B cell (primary cell): Measurements from ENCODE around the gene DBP. TPM values are rescaled to one million over a fixed set of nuclear protein-coding genes. Genes with fewer than 3 reads are reported as not detected.

Experiments
- ATAC-seq: fragments of 200-7000 bp; cut with Tn5 transposase; one replicate; pipeline ENCODE4 v1.10.0; 2021; ENCODE audit warnings: low read depth, mild to moderate bottlenecking, moderate number of reproducible peaks, moderate library complexity
- CTCF ChIA-PET: fragments of 350-600 bp; sonication (Branson Sonifier 250); formaldehyde crosslinking; loops from one replicate; lab custom pipeline; 2021; ENCODE audit warnings: antibody characterized with exemption, inconsistent platforms; lab: Charles Lee
- POLR2A ChIA-PET: fragments of 350-600 bp; sonication (Branson Sonifier 250); formaldehyde crosslinking; loops from one replicate; lab custom pipeline; 2021; ENCODE audit warnings: antibody characterized with exemption; lab: Charles Lee
- DNase-seq: peaks from one replicate; pipeline ENCODE4 v3.0.0; 2013
- H2AFZ ChIP-seq: 2 replicates; pipeline ENCODE4 v1.6.1; 2012; ENCODE audit warnings: mild to moderate bottlenecking, low read depth, low read length; ENCODE audit not compliant: insufficient read depth, poor library complexity, severe bottlenecking
- H3K27ac ChIP-seq, 2 donors: 1 replicate in 1 of 2; 2 replicates in 1 of 2; pipeline ENCODE4 v1.5.1; 2012 to 2013; ENCODE audit warnings: low read length in 2 of 2, mild to moderate bottlenecking in 2 of 2, moderate library complexity in 1 of 2
- H3K27me3 ChIP-seq, 4 experiments: fragments of 200-600 bp in 1 of 4; sonication (generic) in 1 of 4; replicated peaks in 1 of 4; 1 replicate in 2 of 4; 2 replicates in 2 of 4; pipeline versions ENCODE4 v1.6.1 to v1.7.0; 2013 to 2016; ENCODE audit warnings: low read length in 3 of 4, mild to moderate bottlenecking in 2 of 4, mixed read lengths in 1 of 4, moderate library complexity in 1 of 4; ENCODE audit not compliant: insufficient read depth in 4 of 4, control insufficient read depth in 3 of 4; ENCODE audit errors: control extremely low read depth in 1 of 4
- H3K36me3 ChIP-seq, 2 experiments: replicated peaks in 1 of 2; 1 replicate in 1 of 2; 2 replicates in 1 of 2; pipeline versions ENCODE4 v1.6.1 to v1.7.1; 2013; ENCODE audit warnings: low read length in 1 of 2; ENCODE audit not compliant: insufficient read depth in 2 of 2, control insufficient read depth in 1 of 2; ENCODE audit errors: control extremely low read depth in 1 of 2, extremely low read depth in 1 of 2
- H3K4me1 ChIP-seq, 2 donors: fragments of 200-600 bp in 1 of 2; sonication (generic) in 1 of 2; 1 replicate in 1 of 2; 2 replicates in 1 of 2; pipeline versions ENCODE4 v1.5.1 to v1.6.1; 2013 to 2017; ENCODE audit warnings: low read length in 2 of 2; ENCODE audit not compliant: control insufficient read depth in 2 of 2, insufficient read depth in 2 of 2
- H3K4me2 ChIP-seq: replicated peaks from 2 replicates; pipeline ENCODE3; 2012; ENCODE audit warnings: mild to moderate bottlenecking, low read depth, low read length; ENCODE audit not compliant: poor library complexity, severe bottlenecking
- H3K4me3 ChIP-seq, 5 experiments: fragments of 200-600 bp in 1 of 5; sonication (generic) in 1 of 5; 1 replicate in 3 of 5; 2 replicates in 2 of 5; pipeline versions ENCODE4 v1.5.1 to v1.7.0; 2011 to 2016; ENCODE audit warnings: low read length in 4 of 5, mild to moderate bottlenecking in 4 of 5, low read depth in 2 of 5, control low read depth in 1 of 5, moderate library complexity in 1 of 5; ENCODE audit not compliant: insufficient read depth in 1 of 5; ENCODE audit errors: control extremely low read depth in 1 of 5, extremely low read depth in 1 of 5
- H3K79me2 ChIP-seq: fragments of 200-600 bp; sonication (generic); one replicate; pipeline ENCODE4 v1.6.0; 2016; ENCODE audit warnings: low read length; ENCODE audit not compliant: control insufficient read depth, insufficient read depth
- H3K9ac ChIP-seq: fragments of 200-600 bp; sonication (generic); 2 replicates; pipeline ENCODE4 v1.6.1; 2017; ENCODE audit warnings: mild to moderate bottlenecking, low read length, moderate library complexity
- H3K9me3 ChIP-seq, 3 donors: one replicate each; pipeline versions ENCODE4 v1.6.1 to v1.7.1; 2013; ENCODE audit warnings: low read length in 2 of 3; ENCODE audit not compliant: control insufficient read depth in 2 of 3, insufficient read depth in 1 of 3; ENCODE audit errors: control extremely low read depth in 1 of 3
- H4K20me1 ChIP-seq: 2 replicates; pipeline ENCODE4 v1.6.0; 2012; ENCODE audit warnings: mild to moderate bottlenecking, low read length; ENCODE audit not compliant: insufficient read depth, control insufficient read depth, poor library complexity, severe bottlenecking
- H3K27ac Mint-ChIP-seq: one replicate; pipeline ENCODE4 v1.8.0; 2021; ENCODE audit warnings: mixed read lengths
- H3K27me3 Mint-ChIP-seq: one replicate; pipeline ENCODE4 v1.8.0; 2021; ENCODE audit warnings: mixed read lengths
- H3K4me1 Mint-ChIP-seq: one replicate; pipeline ENCODE4 v1.8.0; 2021; ENCODE audit warnings: mixed read lengths
- H3K4me3 Mint-ChIP-seq: one replicate; pipeline ENCODE4 v1.8.0; 2021; ENCODE audit warnings: mixed read lengths
- H3K9me3 Mint-ChIP-seq: one replicate; pipeline ENCODE4 v1.8.0; 2022; ENCODE audit warnings: mixed read lengths; ENCODE audit not compliant: insufficient read depth
- CTCF ChIP-seq: fragments of 200-600 bp; IDR thresholded peaks from one replicate; pipeline ENCODE4 v1.8.0; 2022; ENCODE audit warnings: antibody characterized with exemption, mild to moderate bottlenecking
- EZH2 ChIP-seq: IDR thresholded peaks from 2 replicates; pipeline ENCODE4 v1.6.1; 2012; ENCODE audit warnings: borderline replicate concordance, low read depth, mild to moderate bottlenecking, moderate library complexity, low read length; ENCODE audit not compliant: insufficient read depth, poor library complexity, severe bottlenecking
- WGBS: methylation state at CpG from one replicate; pipeline ENCODE4 v1.1.5; 2013; ENCODE audit warnings: missing lambda C conversion rate; ENCODE audit not compliant: insufficient coverage; 5-methylcytosine and 5-hydroxymethylcytosine counted together
- intact Hi-C: fragments of 100-400 bp; cut with micrococcal nuclease; formaldehyde crosslinking; loops from one replicate; pipeline ENCODE4 v1.10.0; 2022
- polyA plus RNA-seq: library from polyadenylated mRNA; depleted of rRNA; stranded (reverse); fragments of >200 nt; gene quantifications from 2 replicates; pipeline ENCODE4 v1.2.3, GENCODE V29; 2012
- total RNA-seq, 2 donors: library from RNA; stranded (reverse); fragments of 120-200 nt in 1 of 2; gene quantifications; 1 replicate in 1 of 2; 2 replicates in 1 of 2; pipeline versions ENCODE4 v1.2.3 to v1.2.4, GENCODE V29; 2013 to 2022

Gene DBP
- total and polyA plus RNA-seq, 2 donors (not counting 1 experiment from before 2014, with no cell fraction given) = 23.5 to 33.0 TPM

- no peak overlapping the region for H3K4me2 ChIP-seq
- TF ChIP-seq CTCF (no peak), EZH2 (no peak)
- no peaks in the 10 kb centered on the region for H3K9me3 ChIP-seq
- no peak overlapping the region for H3K27ac ChIP-seq
- Mint-ChIP-seq H3K9me3 (no peaks in the 10 kb centered on the region), H3K4me3 (no peak overlapping the region), H3K27ac (no peak overlapping the region), H3K27me3 (peaks cover 6% of the 10 kb centered on the region), H3K4me1 (peaks cover 6% of the 10 kb centered on the region)
- ATAC-seq = no peak
- CTCF ChIA-PET = interaction anchor here (1.7 to 5.4 kb wide), 5 partner anchors 24 to 166 kb away, joined by 5 to 51 read pairs (median 7); partner anchors contain the start of gene CA11
- WGBS = 100% methylated on average over 12 of the region's 17 CpGs
- H3K4me3 ChIP-seq = no peak overlapping the region
- H3K9ac ChIP-seq = no peak overlapping the region
- no peak for DNase-seq
- intact Hi-C loops = no loop called here
- no peaks in the 10 kb centered on the region for H4K20me1 ChIP-seq
- peaks cover 4 to 10% of the 10 kb centered on the region in 2 donors for H3K4me1 ChIP-seq
- POLR2A ChIA-PET = no interaction called here
- no peak overlapping the region for H2AFZ ChIP-seq
- no peaks in the 10 kb centered on the region for H3K36me3 ChIP-seq
- no peaks in the 10 kb centered on the region for H3K27me3 ChIP-seq
- H3K79me2 ChIP-seq = no peaks in the 10 kb centered on the region
These were observed 39.3 kb upstream of the DBP start for GRCh38 chr19:48676487-48676886.
